HT-29 (cell line): Measurements from ENCODE around the gene COQ10A. TPM values are rescaled to one million over a fixed set of nuclear protein-coding genes. Genes with fewer than 3 reads are reported as not detected.

Experiments
- DNase-seq: peaks from one replicate; pipeline ENCODE4 v3.0.0-alpha.2; 2015; ENCODE audit warnings: low spot score
- total RNA-seq: library from RNA; depleted of rRNA; stranded (reverse); fragments of >200 nt; shearing (Covaris generic); gene quantifications from 2 replicates; pipeline ENCODE4 v1.2.3, GENCODE V29; 2014; rRNA removed

The COQ10A gene
- total RNA-seq, 1 experiment from 2014 or later: 20.8 TPM

DNA sequence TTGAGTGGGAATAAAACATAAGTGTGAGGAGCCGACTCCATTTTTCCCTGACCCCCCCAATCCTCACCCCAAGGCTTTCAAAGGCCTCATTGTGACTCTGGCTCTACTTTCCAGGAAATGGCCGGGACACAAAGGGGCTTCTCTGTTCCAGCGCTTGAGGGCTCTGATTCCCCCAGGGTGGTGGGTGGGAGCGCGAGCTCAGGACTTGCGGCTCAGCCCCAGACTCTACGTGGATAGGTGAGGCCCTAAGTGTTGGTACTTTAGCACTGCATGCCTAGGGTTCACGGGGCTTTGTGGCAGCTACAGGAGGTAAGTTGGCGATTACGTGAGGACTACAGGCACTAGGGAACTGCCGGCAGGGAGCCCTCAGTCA lies 48.5 kb downstream of the COQ10A start:
- DNase-seq: peak; percentile 51

DNA sequence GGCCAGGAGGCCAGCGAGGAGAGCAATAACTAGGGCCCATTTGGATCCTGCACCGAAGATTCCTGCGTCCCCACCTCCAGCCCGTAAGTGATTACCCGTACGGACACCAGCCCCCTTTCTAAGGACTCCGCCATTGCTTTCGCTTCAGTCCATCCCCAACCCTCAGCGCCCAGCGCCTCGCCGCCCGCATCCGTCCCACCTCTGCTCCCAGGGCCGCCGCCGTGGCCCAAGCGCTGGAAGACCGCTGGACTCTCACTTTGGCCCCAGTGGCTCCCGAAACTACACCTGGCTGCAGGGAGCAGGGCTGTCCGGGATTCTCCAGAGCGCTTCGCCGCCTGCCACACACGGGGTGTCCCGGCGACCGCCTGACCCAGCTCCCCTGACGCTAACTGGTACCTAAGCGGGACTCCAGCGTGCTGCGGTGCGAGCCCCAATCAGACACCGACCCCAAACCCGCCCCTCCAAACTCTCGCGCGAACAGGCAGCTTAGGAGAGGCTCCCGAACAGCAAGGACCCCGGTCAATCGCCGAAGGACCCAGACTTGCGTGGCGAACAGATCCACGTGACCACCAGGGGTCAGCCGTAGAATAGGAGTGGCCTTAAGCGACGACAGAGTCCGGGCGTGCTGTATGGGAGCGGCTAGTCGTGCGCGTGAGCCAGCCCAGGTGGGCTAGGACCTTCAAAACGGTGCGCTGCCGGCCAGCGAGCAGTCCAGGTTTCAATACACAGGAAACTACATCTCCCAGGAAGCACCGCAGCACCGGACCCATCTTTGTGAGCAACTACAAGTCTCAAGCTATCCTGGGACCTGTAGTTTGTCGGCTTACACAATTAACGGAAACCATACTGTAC lies 49.1 kb downstream of the COQ10A start, which contains the start of gene CNPY2:
Gene CNPY2, minus strand, starts transcription at position 367 of the 852 bp plus-strand sequence. CDS start 771 bp downstream, outside the sequence.
- peak; percentile 97 for DNase-seq

DNA sequence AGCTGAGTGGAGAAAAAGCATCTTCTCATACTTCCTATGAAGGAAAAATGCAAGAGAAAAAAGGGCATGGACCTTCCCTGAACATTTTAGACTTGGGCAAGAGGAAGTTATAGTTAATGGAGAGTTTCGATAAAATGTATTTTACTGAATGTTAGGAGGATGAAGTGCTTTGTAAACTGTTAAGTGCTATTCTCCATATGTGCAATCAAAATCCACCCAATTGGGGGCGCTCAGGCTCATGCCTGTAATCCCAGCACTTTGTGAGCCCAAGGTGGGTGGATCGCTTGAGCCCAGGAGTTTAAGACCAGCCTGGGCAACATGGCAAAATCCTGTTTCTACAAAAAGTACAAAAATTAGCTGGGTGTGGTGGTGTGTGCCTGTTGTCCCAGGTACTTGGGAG lies 50.9 kb downstream of the COQ10A start:
- DNase-seq: no peak

Other genes with a start within 250 kb of the COQ10A start
- gene IKZF4, start 245.9 kb upstream of the COQ10A start, total RNA-seq: 1.1 and 1.9 TPM in 2 replicates
- 171 and 219 TPM in 2 replicates for gene RPS26, start 225.0 kb upstream of the COQ10A start, total RNA-seq
- gene ERBB3, start 186.8 kb upstream of the COQ10A start, total RNA-seq: 136 and 141 TPM in 2 replicates
- 247 and 323 TPM in 2 replicates for gene PA2G4, start 162.4 kb upstream of the COQ10A start, total RNA-seq
- 3,623 and 3,873 TPM in 2 replicates for gene RPL41, start 150.3 kb upstream of the COQ10A start, total RNA-seq
- gene ZC3H10, start 148.7 kb upstream of the COQ10A start, total RNA-seq: 3.9 and 4.1 TPM in 2 replicates
- gene ESYT1, start 138.7 kb upstream of the COQ10A start, total RNA-seq: 81.1 and 103 TPM in 2 replicates
- gene MYL6B, start 114.4 kb upstream of the COQ10A start, total RNA-seq: 45.6 TPM in 2 replicates
- gene MYL6, start 108.6 kb upstream of the COQ10A start, total RNA-seq: 918 and 956 TPM in 2 replicates
- gene SMARCC2, start 77.5 kb upstream of the COQ10A start, total RNA-seq: 15.5 and 20.2 TPM in 2 replicates
- 94.3 and 103 TPM in 2 replicates for gene RNF41, start 45.0 kb upstream of the COQ10A start, total RNA-seq
- 57.1 and 69.9 TPM in 2 replicates for gene NABP2, start 42.6 kb upstream of the COQ10A start, total RNA-seq
- 8.6 and 10.7 TPM in 2 replicates for gene SLC39A5, start 36.9 kb upstream of the COQ10A start, total RNA-seq
- gene ANKRD52, start 8.6 kb upstream of the COQ10A start, total RNA-seq: 8.1 and 13.4 TPM in 2 replicates
- gene CS, start 33.4 kb downstream of the COQ10A start, total RNA-seq: 139 and 154 TPM in 2 replicates
- gene CNPY2, start 49.0 kb downstream of the COQ10A start, total RNA-seq: 129 and 152 TPM in 2 replicates
- 28.8 and 30.9 TPM in 2 replicates for gene PAN2, start 67.1 kb downstream of the COQ10A start, total RNA-seq
- gene IL23A, start 71.9 kb downstream of the COQ10A start, total RNA-seq: 0.08 and 0.36 TPM in 2 replicates
- gene STAT2, start 93.2 kb downstream of the COQ10A start, total RNA-seq: 23.4 and 30.6 TPM in 2 replicates
- not detected in 2 replicates for gene APOF, start 95.9 kb downstream of the COQ10A start, total RNA-seq
- gene TIMELESS, start 182.5 kb downstream of the COQ10A start, total RNA-seq: 19.7 and 21.8 TPM in 2 replicates
- 0.15 and 0.26 TPM in 2 replicates for gene MIP, start 187.7 kb downstream of the COQ10A start, total RNA-seq
- gene SPRYD4, start 201.6 kb downstream of the COQ10A start, total RNA-seq: 4.4 and 4.5 TPM in 2 replicates
- gene GLS2, start 221.2 kb downstream of the COQ10A start, total RNA-seq: 5.7 and 6.9 TPM in 2 replicates